ENCODE data around the gene SDCCAG8.
"Not testable (repeated sequence)": the region's sequence is repeated elsewhere in the genome, so short reads cannot be mapped to it uniquely, and the experiment has no call there.

SDCCAG8 gene

DNA sequence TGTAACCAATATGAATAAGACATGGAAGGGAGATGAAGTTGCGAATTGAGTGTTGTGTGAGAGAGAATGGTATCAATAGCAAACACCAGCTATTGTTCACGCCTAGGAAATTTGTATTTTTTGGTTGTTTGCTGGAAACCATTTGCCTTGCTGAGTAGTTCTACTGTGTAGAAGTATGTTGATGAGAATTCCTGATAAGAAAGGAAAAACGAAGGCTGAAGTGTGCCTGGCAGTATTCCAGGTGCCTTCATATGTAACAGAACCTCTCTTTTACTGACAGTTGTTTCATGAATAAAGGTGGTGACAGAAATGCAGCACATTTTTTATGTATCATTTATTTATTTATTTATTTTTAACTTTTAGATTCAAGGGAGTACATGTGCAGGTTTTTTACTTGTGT lies 79.5 kb downstream of the SDCCAG8 start:
- DNase-seq (ENCODE audit: low read depth): no peak

DNA sequence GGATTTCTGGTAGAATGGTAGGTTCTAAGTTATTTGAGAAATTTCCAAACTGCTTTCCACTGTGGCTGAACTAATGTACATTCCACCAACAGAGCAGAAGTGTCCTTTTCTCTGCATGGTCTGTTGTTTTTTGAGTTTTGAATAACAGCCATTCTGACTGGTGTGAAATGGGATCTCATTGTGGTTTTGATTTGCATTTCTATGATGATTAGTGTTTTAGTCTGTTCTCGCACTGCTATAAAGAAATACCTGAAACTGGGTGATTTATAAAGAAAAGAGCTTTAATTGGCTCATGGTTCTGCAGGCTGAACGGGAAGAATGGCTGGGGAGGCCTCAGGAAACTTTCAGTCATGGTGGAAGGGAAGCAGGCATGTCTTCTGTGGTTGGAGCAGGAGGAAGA lies 80.3 kb downstream of the SDCCAG8 start:
- no peak for DNase-seq (ENCODE audit: low read depth)

DNA sequence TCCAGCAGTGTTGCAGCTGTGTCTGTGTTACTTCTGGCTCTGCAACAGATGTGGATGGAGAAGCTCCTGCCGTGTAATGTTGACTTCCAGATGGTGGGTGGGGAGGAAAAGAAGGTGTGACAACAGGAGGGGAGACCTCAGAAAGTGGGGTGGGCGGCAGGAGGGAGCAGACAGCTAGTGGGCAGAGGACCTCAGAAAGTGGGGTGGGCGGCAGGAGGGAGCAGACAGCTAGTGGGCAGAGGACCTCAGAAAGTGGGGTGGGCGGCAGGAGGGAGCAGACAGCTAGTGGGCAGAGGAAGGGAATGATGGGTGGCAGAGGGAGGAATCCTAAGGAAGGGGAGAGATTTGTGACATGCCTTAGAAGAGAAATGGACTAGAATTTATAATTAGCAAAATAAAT lies 83.0 kb downstream of the SDCCAG8 start:
- not testable (repeated sequence) for DNase-seq (ENCODE audit: low read depth)

DNA sequence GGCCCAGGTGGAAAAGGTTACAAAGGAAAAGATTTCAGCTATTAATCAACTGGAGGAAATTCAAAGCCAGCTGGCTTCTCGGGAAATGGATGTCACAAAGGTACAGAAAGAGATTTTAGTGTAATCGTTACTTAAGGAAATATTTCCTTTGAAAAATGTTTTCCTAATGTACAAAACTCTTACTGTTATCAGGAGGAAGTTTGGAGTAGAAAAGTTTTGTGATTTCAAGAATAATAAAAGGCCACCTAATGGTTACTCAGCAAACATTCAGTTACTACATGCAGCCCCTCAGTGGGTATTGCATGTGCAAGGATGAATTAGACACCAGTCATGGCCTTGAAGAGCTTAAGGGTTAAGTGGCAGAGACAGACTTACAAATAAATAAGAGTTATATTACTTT lies 85.2 kb downstream of the SDCCAG8 start:
- DNase-seq (ENCODE audit: low read depth): no peak

DNA sequence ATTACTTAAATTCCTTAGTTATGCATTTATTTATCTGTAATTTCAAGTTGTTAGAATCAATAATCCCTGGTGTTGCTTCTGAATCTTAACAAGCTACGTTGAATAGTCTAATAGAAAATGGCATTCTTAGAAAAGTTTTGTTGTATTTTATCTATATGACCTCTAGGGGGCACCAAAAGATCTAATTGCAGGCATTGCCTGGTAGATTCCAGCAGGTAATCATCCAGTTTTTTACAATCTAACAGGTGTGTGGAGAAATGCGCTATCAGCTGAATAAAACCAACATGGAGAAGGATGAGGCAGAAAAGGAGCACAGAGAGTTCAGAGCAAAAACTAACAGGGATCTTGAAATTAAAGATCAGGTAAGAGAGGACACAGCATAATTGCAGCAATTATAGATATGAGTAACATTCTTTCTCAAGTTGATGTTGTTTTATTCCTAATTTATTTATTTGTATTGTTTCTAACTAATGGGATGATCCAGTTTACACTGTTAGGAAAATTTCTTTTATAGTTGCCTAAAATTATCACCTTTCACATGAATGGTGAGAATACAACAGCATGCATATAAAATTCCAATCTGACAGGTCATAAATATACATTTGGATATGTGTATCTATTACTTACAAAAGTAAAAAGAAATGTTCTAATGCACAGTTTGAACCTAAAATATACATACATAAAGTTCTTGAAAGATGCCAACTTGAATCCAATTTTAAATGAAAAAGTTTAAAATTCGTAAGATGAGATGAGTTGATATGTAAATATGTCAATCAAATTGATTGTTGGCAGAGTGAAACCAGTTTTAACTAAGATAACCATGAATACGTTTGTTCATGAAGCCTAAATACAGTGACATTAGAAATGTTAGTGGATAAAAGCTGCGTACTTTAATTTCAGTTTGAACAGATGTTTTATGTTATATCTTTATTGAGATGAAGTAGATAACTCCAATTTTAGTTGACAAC lies 88.4 kb downstream of the SDCCAG8 start:
- no peak for DNase-seq (ENCODE audit: low read depth)

DNA sequence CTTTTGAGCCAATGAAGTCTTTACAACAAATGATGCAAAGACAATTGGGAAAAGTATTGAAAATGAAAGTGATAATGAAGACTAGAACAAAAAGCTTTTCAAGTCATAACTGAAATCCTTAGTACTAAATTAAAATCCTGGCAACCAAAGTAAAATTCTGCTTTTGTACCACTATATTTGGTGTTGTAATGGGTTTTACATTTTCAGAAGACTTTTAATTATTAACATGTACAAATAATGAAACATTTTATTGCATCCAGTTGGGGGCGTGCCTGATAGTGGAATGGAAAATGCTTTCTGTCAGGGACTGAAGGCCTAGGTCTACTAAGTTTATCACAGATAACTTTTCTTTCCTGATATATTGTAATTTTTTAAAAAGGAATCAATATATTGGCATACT lies 89.4 kb downstream of the SDCCAG8 start:
- no peak for DNase-seq (ENCODE audit: low read depth)

DNA sequence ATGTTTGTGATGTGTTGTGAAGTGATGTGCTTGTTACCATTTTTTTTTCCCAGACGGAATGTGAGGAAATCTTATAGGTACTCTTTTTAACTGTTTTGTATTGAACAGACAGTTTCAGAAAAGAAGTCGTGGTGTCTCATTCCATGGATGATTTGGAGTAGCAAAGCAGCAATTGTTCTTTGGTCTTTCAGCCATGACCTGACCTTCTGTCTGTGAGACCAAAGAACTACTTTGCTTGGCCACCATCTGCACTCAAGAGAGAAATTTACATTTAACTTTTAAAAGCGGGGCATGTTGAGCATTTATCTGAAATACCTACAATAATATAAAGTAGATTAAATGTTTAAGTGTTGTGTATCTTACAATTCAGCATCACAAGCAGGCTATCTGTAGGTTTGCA lies 90.2 kb downstream of the SDCCAG8 start:
- DNase-seq (ENCODE audit: low read depth): no peak

DNA sequence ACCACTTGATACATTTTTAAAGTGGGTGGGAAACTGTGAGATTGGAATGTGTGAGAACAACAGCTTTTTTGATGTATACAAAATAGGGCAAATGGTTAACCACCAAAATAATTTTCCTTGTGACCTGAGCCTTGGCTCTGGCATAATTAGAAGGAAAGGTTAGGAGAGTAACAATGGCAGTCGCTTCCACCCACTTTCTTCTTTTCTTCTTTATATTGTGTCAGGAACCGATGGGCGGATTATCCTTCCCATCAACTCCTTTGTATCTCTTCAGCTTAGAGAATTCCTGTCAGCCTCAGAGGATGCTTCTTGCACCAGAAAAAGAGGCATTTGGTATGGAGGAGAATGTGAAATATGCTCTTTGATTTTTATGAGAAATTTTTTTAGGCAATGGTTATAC lies 90.6 kb downstream of the SDCCAG8 start:
- no peak for DNase-seq (ENCODE audit: low read depth)

DNA sequence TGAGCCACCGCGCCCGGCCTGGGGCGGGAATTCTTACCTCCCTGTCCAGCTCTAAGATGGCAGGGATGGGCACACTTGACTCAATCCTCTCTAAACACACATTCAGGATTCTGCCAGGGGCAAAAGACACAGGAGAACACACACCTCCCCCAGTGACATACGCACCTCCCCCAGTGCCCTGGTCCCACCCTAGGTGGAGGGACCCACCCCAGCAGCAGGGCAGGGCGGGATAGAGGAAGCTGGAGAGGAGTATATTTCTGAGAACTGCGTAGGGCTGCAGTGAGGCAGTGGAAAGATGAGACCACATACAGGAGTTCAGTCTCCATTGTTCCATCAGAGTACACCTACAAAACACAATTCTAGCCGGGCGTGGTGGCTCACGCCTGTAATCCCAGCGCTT lies 92.5 kb downstream of the SDCCAG8 start:
- no peak for DNase-seq (ENCODE audit: low read depth)

DNA sequence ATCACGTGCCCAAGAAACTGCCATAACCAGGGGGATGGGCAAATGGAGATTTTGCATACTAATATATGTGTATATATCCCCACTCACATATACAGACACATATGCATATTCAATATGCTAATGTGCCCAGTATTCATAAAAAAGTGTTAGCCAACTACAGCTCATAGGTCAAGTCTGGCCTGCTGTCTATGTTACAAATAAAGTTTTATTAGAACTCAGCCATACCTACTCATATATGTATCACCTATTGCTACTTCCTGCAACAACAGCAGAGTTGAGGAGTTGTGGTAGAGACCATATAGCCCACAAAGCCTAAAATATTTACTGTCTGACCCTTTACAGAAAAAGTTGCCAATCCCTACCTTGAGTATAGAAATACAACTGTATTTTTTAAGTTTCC lies 93.3 kb downstream of the SDCCAG8 start:
- no peak for DNase-seq (ENCODE audit: low read depth)

DNA sequence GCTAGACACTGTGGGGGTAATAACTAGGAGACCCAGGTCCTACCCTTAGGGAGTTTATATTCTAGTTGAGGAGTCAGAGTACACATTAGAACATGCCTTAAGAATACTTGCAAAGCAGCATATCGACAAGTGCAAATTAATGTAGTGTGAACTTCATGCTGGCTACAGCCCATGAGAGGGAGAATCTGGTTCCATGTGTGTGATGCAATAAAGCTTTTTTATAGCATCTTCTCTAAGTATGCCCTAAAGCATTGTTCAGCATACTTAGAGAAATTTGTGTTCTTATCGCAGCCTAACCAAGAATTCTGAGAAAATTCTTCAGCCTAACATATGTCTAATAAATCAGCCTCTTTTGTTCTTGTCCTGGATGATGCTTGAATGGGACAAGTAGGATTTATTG lies 95.5 kb downstream of the SDCCAG8 start:
- no peak for DNase-seq (ENCODE audit: low read depth)

DNA sequence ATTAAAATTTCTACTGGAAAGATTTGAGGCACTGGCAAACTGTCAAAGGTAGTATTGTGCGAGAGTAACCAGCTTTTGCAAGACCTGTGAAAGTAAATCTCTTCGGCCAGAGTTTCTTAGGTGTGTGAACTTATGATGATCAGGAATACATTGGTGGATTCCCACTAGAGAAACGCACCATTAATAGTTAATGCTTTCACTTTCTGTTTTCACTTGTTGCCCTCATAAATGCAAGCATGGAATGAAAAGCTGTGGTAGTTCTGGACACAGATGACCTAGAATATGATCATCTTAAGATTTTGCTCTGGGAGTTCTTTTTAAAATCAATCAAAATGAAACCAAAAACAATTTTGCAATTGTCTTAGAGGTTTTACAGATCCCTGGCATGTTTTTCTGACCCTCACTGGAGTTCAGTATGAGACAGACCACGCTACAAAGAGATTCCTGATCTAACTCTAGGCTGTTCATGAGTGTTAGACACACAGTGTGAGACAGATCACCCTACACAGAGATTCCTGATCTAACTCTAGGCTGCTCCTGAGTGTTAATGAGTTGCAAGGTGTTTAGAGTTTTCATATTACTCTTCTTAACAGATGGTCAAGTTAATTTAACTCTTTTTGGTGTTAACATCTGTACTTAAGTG lies 98.8 kb downstream of the SDCCAG8 start:
- no peak for DNase-seq (ENCODE audit: low read depth)

DNA sequence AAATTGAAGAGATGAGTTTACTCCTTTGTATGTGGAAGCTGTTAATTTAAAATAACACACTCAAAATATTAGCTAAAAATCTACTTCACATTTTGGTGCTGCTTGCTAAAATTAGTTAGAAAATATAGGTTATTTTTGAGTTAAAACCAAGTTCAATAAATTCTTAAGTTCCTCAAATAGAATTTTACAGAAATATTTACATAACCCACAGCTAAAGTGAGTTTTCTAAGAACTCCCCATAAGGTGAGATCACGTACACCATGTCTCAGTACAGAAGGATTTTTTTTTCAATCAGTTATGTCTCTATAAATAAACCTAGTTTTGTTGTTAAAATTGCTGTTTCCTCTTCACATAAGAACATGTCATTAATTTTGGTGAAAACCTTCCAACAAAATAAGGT lies 108.0 kb downstream of the SDCCAG8 start:
- DNase-seq (ENCODE audit: low read depth): no peak

DNA sequence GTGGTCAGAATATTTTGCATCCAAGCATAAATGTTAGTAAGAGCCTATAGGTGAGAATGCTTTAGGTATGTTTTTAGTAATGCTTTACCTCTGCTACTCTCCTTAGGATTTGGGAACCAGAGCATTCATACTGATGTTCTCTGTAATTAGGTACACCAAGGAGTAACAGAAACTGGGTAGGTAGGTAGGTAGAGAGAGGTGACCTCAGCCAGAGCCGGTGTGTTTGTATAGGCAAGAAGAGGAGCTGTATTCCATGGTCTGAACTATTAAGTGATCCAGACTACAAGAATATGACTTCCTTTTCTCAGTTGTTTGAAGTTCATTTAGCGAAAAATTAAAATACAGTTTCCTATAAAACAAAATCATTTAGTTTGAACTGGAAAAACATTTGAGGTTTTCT lies 108.5 kb downstream of the SDCCAG8 start:
- no peak for DNase-seq (ENCODE audit: low read depth)

DNA sequence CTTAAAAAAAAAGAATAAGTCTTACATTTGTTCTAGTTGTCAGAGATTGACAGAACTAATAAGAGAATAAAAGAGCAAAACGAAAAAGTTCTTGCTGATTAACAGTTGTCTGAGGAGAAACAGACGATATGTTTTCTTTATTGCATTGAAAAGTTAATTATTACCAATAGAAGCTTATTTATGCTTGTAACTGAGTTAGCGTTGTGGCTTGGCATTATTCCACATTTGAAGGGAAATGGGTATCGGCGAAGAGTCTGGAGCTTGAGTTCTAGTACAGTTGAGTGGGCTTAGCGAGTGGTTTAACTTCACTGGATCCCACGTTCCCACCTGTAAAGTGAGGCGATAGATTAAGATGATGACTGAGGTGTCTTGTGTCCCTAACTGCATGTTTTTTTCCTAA lies 109.0 kb downstream of the SDCCAG8 start:
- DNase-seq (ENCODE audit: low read depth): no peak

DNA sequence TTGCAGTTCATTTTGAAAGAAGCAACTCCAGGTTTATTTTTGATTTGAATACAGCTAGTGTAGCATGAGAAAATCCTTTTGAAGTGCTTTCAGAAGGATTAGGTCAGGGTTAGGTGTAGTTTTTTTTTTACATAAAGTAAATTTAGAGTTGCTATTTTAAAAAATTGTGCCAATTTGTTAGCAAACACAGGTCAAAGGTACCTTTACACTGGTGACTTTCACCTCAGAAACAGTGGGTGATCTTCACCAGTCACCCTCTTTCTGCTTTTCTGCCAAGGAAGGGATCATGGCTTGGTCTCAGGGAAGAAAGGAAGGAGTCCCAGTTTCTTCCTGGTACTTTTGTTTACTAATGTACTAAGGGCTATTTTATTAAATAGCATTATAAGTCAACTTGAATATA lies 111.5 kb downstream of the SDCCAG8 start:
- DNase-seq (ENCODE audit: low read depth): no peak

DNA sequence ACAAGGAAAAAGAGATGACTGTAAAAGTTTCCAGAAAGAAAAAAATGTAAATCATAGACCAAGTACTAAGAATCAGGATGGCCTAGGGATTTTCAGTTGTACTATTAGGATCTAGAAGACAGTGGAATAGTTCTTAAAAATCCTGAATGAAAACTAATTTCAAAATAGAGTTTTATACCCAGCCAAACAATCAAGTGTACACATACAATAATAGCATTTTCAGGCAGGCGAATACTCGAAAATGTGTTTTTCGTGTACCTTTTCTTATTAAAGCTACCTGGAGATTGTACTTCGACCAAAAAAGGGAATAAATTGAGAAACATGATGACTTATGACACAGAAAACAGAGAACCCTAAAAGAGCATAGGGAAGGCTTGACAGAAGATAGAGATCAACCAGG lies 118.6 kb downstream of the SDCCAG8 start:
- DNase-seq (ENCODE audit: low read depth): no peak

DNA sequence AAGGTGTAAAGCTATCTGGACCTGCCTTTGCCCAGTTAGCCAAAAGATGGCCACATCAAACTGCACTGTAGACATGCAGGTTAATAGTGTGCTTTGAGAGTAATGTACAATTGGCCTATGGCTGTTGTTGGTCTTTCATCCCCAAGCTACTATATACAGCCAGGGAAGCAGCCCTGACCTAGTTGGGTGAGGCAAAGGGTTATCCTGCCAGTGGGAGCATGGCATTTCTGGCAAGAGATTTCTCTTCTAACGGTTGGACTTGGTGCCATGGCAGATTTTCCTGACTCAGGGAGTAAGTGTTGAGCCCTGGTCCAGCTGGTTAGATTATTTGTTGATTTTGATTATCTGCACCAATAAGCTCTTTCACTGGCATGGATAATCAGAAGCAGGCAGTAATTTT lies 119.8 kb downstream of the SDCCAG8 start:
- no peak for DNase-seq (ENCODE audit: low read depth)

DNA sequence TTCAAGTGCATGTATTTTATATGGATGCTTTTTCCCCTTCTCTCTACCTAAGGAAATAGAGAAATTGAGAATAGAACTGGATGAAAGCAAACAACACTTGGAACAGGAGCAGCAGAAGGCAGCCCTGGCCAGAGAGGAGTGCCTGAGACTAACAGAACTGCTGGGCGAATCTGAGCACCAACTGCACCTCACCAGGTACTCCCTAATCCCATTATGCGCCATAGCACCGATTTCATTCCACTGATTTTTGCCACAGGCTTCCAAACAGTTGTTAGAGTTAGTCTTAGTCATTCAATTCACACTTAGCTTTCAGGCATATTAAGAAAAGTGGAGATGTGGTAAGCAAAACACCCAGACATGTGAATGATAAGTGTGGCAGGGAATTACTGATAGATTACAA lies 122.8 kb downstream of the SDCCAG8 start:
- no peak for DNase-seq (ENCODE audit: low read depth)

DNA sequence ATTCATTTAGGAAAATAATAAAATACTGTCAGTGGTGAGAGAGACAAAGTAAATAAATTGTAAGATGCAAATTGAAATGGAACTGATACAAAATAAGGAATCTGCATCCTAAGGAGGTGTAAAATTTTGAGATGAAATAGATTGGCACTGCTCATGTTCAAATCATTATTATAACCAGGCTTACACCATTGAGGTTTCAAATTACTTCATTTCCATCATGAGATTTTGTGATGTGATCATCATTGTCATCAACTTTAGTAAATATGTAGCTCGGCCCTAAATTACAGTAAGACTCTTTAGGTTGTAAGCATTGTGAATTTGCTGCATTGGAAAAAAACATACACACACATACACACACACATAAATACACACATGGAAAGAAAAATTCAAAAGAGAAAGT lies 123.4 kb downstream of the SDCCAG8 start:
- DNase-seq (ENCODE audit: low read depth): no peak

DNA sequence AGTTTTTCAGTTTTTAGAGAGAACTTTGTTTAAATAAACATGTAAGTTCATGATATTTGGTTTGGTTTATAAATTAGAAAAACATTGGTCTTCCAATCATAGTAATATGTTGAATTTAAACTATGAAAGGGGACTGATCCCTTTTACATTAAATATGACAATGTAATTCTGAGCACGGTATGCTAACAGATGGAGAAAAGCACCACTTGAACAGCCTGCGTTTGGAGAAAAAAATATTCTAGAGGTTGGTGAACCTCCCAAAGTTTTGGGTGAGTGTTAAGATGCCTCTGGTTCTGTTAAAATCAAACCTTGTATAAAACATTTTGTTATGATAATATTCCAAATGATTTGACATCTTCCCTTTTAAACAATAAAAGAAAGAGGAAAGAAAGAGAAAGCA lies 123.9 kb downstream of the SDCCAG8 start:
- no peak for DNase-seq (ENCODE audit: low read depth)

DNA sequence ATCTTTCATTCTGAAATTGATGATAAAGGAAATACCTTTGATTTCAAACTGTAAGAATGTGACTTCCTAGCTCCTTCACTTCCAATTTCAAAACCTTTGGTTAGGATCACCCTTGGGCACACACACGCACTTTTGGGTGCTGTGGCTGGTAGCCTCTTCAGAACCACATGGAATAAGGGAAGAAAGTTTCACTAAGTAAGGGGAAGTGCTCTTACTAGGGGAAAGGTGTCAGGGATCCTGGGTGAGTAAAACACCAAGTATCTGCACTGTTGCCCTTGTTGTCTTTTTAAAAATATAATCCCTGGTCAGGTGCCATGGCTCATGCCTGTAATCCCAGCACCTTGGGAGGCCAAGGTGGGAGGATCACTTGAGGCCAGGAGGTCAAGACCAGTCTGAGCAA lies 132.4 kb downstream of the SDCCAG8 start:
- DNase-seq (ENCODE audit: low read depth): no peak

DNA sequence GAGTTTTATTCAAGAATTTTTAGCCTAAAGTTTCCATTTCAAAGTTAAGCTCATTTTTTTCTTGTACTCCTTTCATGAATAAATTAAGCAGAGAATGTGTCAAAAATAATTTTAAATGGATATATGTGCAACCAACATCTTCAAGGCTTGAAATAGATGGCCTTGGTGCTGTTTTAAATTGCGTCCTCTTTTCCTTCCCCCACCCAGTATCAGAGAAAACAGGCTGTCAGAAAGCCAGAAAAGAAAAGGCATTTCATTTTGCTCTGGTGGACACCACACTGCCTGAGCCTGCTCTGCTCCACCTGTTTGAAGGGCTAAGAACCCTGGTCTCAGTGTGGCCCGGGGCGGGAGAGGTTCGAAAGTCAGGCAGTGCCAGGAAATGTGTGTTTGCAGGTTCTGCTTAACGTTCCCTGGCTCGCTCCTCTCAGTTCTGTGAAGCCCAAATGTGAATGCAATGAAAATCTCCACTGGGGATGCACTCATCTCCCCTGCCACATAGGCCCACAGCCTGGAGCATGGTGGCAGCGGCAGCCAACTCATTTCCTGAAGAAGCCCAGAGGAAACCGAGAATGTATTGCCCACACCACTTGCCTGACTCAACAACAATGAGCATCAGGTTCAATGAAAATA lies 134.4 kb downstream of the SDCCAG8 start:
- DNase-seq (ENCODE audit: low read depth): no peak

Measured in activated T-cell treated with anti-CD3 and anti-CD28 coated beads for 24 hours (primary cell).